ENCODE measurements around the gene TEP1.

DNA sequence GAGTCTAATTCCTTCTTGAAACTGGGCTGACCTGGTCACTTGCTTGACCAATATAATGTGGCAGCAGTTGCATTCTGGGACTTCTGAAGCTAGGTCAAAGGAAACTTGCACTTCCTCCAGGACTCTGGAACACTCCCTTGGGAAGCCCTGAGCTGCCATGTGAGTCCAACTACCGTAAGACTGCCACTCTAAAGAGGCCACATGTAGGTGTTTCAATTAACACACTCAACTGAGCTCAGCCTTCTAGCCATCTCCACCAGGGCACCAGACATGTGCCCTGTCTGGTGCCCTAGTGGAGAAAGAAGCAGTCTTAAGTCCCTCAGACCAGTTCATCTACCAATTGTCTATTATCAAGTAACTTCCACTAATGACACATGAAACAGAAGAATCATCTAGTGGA lies 6.1 kb upstream of the TEP1 start:
- no peak for TF ChIP-seq POLR2AphosphoS5 (IDR thresholded peaks at IDR 0.05; ENCODE audit: low read depth, low read length)
- TF ChIP-seq, protein P1, sequence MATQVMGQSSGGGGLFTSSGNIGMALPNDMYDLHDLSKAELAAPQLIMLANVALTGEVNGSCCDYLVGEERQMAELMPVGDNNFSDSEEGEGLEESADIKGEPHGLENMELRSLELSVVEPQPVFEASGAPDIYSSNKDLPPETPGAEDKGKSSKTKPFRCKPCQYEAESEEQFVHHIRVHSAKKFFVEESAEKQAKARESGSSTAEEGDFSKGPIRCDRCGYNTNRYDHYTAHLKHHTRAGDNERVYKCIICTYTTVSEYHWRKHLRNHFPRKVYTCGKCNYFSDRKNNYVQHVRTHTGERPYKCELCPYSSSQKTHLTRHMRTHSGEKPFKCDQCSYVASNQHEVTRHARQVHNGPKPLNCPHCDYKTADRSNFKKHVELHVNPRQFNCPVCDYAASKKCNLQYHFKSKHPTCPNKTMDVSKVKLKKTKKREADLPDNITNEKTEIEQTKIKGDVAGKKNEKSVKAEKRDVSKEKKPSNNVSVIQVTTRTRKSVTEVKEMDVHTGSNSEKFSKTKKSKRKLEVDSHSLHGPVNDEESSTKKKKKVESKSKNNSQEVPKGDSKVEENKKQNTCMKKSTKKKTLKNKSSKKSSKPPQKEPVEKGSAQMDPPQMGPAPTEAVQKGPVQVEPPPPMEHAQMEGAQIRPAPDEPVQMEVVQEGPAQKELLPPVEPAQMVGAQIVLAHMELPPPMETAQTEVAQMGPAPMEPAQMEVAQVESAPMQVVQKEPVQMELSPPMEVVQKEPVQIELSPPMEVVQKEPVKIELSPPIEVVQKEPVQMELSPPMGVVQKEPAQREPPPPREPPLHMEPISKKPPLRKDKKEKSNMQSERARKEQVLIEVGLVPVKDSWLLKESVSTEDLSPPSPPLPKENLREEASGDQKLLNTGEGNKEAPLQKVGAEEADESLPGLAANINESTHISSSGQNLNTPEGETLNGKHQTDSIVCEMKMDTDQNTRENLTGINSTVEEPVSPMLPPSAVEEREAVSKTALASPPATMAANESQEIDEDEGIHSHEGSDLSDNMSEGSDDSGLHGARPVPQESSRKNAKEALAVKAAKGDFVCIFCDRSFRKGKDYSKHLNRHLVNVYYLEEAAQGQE (IDR thresholded peaks at IDR 0.05; ENCODE audit: insufficient read depth in 1 of 2, low read depth in 2 of 2, low read length in 2 of 2) = no peak
- no peak for TF ChIP-seq TAF1 (IDR thresholded peaks at IDR 0.05; ENCODE audit: borderline replicate concordance, insufficient read depth, low read length)
- TF ChIP-seq FOXP2 (optimal IDR thresholded peaks at IDR 0.05; ENCODE audit: borderline replicate concordance, extremely low read depth, extremely low read length, insufficient read depth) = no peak

Data from PFSK-1 (cell line).